ENCODE data around the gene PROM1.

Gene PROM1

DNA sequence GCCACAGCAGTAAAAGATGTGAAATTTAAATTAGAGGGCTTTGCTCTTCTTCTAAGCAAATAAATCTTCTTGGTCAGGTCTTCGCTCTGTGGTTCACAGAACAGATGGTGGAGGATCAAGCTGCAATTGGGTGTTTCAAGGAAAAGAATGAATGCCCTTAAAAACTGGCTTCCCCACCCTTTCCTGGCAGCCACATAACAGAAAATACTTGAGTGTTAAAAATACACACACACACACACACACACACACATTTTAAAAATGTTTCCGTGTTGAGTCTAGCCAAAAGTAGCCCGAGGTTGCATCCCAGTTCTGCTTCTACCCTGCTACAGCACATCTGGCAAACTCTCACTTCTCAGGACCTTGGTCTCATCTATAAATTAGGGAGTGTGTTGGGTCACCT lies 64.2 kb downstream of the PROM1 start:
- H3K27me3 ChIP-seq: no peaks in the 10 kb centered on the region
- H3K4me1 ChIP-seq: peaks cover 0 to 12% (median 5%) of the 10 kb centered on the region in 4 donors
- TF ChIP-seq CTCF (IDR thresholded peaks at IDR 0.05): no peak
- intact Hi-C loops (cut with DNase I; ENCODE audit: low total_unique reads): no loop called here
- H3K36me3 ChIP-seq: peaks cover 0 to 17% (median 0%) of the 10 kb centered on the region in 3 donors
- H3K27ac ChIP-seq: no peak overlapping the region
- DNase-seq: no peak
- no peak overlapping the region for H3K4me3 ChIP-seq
- H3K9me3 ChIP-seq: no peaks in the 10 kb centered on the region

- intact Hi-C loops (cut with DNase I; ENCODE audit: low total_unique reads): no loop called here
- Histone ChIP-seq H3K27me3 (no peaks in the 10 kb centered on the region), H3K27ac (no peak overlapping the region), H3K36me3 (peaks cover 0 to 14% (median 0%) of the 10 kb centered on the region in 3 donors), H3K9me3 (no peaks in the 10 kb centered on the region), H3K4me1 (peaks cover 0 to 12% (median 5%) of the 10 kb centered on the region in 4 donors), H3K4me3 (no peak overlapping the region)
- no peak for TF ChIP-seq CTCF (IDR thresholded peaks at IDR 0.05)
- no peak for DNase-seq
These were observed 65.0 kb downstream of the PROM1 start for GRCh38 chr4:16018841-16019240.

DNA sequence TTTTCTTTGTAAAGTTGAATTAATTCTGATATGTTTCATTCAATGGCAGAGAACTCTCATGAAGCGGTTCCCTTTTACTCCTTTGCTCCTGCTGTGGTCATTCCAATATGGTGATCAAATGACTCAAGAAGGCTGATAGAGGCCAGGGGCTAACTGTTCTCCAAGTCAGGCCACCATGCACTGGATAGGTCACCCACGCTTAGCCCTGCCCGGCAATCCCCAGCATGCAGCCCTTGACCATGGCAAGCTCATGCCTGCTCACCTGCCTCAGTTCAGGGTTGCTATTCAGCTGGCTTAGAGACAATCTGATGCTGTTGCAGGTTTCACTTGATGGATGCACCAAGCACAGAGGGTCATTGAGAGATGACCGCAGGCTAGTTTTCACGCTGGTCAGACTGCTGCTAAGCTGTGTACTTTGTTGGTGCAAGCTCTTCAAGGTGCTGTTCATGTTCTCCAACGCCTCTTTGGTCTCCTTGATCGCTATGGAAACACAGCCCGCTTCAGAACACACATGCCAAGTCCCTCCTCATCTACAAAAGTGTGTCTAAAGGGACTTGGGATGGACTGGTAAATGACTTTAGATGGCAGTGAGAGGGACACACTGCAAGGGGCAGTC lies 65.7 kb downstream of the PROM1 start:
- no peak overlapping the region for H3K27ac ChIP-seq
- no peak for DNase-seq
- peaks cover 0 to 7% (median 0%) of the 10 kb centered on the region in 3 donors for H3K36me3 ChIP-seq
- peaks cover 0 to 12% (median 5%) of the 10 kb centered on the region in 4 donors for H3K4me1 ChIP-seq
- TF ChIP-seq CTCF (IDR thresholded peaks at IDR 0.05): no peak
- H3K27me3 ChIP-seq: no peaks in the 10 kb centered on the region
- H3K9me3 ChIP-seq: no peaks in the 10 kb centered on the region
- no peak overlapping the region for H3K4me3 ChIP-seq
- intact Hi-C loops (cut with DNase I; ENCODE audit: low total_unique reads): no loop called here

DNA sequence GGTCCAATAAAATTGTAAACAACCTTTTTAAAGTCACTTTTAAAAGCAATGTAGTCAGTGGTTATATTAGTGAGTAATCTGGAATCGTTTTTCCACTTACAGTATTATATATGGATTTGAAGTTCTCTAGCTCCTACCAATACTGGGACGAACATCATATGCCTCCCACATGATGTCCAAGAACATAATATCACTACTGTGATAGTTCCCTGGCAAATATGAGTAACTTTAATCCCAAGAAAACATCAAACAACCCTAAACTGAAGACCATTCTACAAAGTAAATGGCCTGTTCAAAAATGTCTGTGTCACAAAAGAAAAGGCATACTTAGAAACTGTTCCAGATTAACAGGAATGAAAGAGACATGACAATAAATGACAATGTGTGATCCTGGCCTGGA lies 67.3 kb downstream of the PROM1 start:
- no peak for TF ChIP-seq CTCF (IDR thresholded peaks at IDR 0.05)
- no peak for DNase-seq
- Histone ChIP-seq H3K4me1 (peaks cover 0 to 12% (median 5%) of the 10 kb centered on the region in 4 donors), H3K27me3 (no peaks in the 10 kb centered on the region), H3K9me3 (no peaks in the 10 kb centered on the region), H3K36me3 (peaks cover 0 to 5% (median 0%) of the 10 kb centered on the region in 3 donors), H3K27ac (no peak overlapping the region), H3K4me3 (no peak overlapping the region)
- intact Hi-C loops (cut with DNase I; ENCODE audit: low total_unique reads): no loop called here

GRCh38 chr4:16011173-16011572 lies 72.7 kb downstream of the PROM1 start:
- Histone ChIP-seq H3K9me3 (no peaks in the 10 kb centered on the region), H3K27ac (no peak overlapping the region), H3K27me3 (no peaks in the 10 kb centered on the region), H3K4me3 (no peak overlapping the region), H3K4me1 (no peaks in the 10 kb centered on the region), H3K36me3 (peaks cover 0 to 15% (median 0%) of the 10 kb centered on the region in 3 donors)
- intact Hi-C loops (cut with DNase I; ENCODE audit: low total_unique reads): no loop called here
- TF ChIP-seq CTCF (IDR thresholded peaks at IDR 0.05): no peak
- DNase-seq: no peak
